GM21619 (cell line): ENCODE results near the gene SRD5A2.

Source experiments
- ATAC-seq: cut with Tn5 transposase; IDR thresholded peaks from one replicate; pipeline ENCODE4 v1.9.1; 2021; ENCODE audit not compliant: unreplicated experiment

The SRD5A2 gene

DNA sequence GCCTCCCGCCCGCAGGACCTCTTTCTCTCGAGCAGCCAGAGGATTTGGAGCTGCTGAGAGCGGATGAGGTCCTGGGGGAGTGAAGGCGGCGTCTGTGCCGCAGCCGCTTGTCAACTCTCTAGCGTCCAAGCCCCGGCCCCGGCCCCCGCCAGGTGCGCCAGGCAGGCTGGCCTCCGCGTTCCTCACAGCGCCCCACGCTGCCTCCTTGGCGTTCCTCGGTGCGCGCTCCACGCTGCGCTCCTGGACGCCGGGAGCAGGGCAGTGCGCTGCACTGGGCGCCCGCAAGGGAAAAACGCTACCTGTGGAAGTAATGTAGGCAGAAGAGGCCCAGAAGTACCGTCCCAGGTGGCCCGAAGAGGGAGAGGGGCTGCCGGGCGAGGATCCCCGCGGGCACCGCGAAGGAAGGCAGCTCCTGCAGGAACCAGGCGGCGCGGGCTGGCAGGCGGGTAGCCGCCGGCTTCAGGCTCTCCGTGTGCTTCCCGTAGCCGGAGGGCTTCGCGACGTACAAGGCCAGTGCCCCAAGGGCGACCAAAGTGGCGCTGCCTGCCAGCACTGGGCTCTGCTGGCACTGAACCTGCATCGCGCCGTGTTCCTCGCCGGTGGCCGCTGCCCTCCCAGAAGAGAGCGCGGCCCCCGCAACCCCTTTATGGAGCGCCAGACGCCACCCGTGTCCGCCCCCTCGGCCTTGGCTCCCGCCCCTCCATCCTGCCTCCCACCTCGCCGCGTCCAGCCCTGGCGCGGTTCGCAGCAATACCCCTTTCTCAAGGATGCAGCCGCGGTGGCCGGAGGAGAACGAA is at the start of gene SRD5A2:
Gene SRD5A2, minus strand, starts transcription at position 618 of the 797 bp plus-strand sequence. Its CDS starts 38 bp downstream, at position 580.
- no peak for ATAC-seq

DNA sequence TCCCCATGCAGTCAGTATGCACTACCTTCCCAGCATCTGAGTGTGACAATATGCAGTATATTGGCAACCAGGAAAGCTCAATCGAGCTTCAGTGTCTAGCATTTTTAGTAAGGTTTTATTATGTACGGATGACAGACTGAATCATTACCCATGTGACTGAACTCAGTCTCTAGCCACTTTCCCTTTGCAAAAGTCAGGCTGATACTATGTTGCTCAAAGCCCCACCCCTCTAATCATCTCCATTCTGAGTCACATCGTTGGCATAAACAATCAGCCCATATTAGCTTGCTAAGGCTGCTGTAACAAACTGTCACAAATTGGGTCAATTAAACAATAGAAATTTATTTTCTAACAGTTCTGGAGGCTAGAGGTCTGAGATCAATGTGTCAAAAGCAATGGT is 25.8 kb upstream of the SRD5A2 start:
- ATAC-seq, result no peak

DNA sequence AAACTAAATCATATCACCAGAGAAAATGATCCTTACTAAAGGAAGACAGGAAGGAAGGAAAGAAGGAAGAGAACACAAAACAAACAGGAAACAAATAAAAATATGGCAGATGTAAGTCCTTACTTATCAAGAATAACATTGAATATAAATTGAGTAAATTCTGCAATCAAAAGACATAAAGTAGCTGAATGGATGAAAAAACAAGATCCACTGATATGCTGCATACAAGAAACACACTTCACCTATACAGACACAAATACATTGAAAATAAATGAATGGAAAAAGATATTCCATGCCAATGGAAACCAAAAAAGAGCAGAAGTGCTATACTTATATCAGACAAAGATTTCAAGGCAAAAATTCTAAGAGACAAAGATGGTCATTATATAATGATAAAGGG is 18.0 kb upstream of the SRD5A2 start:
- no peak for ATAC-seq

DNA sequence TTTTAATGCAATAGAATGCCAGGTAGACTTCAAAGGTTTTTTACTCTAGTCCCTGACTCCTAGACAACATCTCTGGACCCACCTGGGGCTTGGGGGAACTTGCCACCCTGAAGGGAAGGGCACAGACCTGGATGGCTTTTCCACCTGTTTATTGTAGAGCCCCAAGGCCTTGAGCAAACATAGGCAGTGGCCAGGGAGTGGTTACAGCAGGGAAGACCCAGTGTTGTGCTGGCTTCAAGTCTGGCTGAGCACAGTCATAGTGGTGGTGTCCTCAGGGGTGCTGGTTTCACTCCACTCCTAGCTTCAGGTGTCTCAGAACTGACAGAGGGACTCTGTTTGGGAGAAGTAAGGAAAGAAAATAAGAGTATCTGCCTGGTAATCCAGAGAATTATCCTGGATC is 5.5 kb upstream of the SRD5A2 start:
- ATAC-seq, result no peak

- ATAC-seq, result no peak
Measured at GRCh38 chr2:31581124-31581795, 522 bp upstream of the SRD5A2 start.

DNA sequence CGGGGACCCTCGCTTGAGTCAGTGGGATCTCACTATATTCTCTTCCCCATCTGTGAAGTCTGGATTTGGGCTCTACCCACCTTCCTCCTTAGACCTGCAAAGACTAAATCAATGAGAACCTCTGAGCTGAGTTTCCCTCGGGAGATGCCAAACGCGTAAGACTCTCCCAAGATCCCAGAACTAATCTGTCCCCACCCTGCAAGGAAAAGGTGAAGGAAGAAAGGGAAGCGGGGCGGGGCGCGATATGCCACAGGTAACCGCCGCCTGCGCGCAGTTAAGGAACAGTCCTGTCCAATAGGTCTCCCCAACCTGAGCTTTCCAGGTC is 780 bp downstream of the SRD5A2 start:
- no peak for ATAC-seq

- no peak for ATAC-seq
Measured at GRCh38 chr2:31578316-31578715, 2.4 kb downstream of the SRD5A2 start.

GRCh38 chr2:31577143-31577542 is 3.6 kb downstream of the SRD5A2 start:
- ATAC-seq, result no peak

DNA sequence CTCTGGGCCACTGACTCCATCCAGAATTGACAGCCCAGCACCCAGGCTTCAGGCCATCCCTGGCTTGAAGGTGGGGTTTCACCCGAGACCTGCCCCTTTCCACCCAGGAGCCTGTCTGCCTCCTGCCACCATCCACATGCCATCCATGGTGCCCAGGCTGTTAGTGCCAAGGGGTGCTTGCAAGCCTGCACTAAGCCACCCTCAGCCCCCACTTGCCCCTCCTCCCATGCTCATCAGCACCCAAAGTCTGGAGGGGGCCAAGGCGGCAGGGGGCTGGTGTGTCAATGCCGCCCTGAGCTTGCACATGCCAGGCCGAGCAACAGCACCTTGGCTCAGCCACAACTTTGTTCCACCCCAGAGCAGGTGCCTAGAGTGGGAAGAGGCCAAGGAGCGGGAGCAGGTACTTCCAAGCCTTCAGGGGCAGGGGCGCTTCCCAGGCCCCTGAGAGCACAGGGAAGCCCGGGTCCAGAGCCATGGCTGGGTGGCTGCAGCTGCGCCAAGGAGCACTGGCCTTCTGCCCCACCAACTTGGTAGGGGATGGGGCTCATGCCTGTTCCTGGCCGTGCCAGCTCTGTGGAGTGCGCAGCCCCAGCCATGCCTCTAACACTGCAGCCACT is 12.0 kb downstream of the SRD5A2 start:
- ATAC-seq, result no peak

- no peak for ATAC-seq
Measured at GRCh38 chr2:31567679-31568078, 13.1 kb downstream of the SRD5A2 start.

GRCh38 chr2:31563273-31563839 is 17.4 kb downstream of the SRD5A2 start:
- ATAC-seq, result no peak

DNA sequence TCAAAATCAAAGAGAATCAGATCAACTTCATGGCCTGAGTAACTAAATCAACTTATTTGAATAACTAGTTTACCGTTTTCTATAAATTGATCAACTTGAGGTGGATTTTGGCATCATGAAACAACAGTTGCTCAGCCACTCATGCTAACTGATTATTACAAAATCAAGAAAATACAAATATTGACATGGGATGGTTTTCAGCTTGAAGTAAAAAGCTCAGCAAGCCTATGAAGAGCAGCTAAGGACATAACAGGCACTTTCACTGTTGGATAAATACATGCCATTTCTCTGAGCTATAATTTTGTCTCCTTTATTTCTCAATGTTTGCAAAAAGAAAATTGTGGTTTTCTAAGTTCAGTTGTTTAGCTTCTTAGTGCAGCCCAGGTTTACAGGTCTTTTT is 18.9 kb downstream of the SRD5A2 start:
- ATAC-seq, result no peak

DNA sequence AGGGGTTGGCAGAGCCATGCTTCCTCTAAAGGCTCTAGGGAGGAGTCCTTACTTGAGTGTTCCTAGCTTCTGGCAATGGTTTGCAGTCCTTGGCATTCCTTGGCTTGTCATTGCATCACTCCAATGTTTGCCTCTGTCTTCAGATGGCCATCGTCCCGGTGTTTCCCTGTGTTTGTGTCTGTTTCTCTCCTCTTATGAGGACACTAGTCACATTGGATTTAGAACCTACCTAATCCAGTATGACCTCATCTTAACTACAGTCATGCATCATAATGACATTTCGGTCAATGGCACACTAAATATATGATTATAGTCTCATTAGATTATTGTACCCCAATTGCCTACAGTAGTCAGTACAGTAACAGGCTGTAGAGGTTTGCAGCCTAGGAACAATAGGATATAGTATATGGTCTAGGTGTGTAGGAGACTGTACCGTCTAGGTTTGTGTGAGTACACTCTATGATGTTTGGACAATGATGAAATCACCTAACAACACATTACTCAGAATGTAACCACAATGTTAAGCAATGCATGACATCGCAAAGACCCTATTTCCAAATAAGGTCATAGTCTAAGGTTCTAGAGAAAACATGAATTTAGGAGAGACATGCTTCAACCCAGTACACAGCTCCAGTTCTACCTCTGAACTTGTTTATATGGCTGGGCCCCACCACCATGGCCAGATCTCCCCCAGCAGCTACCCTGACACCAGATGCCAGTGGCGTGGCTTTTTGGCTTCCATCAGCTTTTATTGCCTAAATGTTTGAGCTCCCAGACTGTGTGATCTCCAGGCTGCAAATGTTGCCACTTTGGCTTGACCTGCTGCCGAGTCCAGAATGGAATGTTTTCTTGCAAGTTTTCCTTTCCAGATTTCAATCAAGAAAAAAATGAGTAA is 22.1 kb downstream of the SRD5A2 start:
- ATAC-seq, result no peak

DNA sequence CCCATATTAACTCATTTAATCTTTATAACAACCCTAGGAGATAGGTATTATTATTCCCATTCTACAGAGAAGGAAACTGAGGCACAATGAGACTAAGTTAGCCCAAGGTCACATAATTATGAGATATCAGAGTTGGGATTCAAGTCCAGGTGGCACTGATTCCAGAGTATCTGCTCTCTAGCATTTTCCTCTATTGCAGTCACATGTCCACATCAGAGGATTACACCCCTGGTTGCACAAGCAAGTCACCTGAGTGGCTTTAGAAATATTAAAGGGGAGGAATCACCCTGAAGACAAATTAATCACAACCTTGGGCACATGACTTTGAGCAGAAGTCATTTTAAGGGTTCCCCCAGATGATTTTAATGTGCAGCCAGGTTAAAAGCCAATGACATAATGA is 23.8 kb downstream of the SRD5A2 start:
- no peak for ATAC-seq

DNA sequence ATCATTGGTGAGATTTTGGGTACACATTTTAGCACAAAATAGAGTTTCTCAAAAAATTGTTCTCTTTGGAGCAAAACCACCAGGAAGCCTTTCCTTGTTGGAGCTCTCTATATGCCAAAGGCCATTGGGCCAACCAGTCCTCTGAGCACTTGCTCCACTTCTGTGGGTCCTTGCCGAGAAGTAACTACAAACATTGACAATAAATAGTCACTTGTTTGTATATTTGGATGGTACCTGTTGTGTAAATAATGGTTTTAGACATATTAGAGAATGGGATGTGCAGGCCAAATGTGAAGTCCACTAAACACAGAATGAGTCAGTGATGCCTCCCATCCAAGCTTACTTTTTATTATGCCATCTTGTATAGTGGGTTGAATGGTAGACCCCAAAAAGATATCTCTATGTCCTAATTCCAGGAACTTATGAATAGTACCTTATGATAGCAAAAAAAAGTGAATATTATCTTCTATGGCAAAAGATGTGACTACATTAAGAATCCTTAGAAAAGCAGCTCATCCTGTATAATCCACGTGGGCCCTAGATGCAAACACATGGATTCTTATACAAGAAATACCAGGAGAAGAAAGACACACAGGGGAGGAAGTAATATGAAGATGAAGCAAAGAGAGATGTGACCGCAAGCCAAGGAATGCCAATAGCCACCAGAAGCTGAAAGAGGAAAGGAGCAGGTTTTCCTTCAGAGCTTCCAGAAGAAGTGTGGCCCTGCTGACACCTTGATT is 24.6 kb downstream of the SRD5A2 start:
- ATAC-seq, result no peak

DNA sequence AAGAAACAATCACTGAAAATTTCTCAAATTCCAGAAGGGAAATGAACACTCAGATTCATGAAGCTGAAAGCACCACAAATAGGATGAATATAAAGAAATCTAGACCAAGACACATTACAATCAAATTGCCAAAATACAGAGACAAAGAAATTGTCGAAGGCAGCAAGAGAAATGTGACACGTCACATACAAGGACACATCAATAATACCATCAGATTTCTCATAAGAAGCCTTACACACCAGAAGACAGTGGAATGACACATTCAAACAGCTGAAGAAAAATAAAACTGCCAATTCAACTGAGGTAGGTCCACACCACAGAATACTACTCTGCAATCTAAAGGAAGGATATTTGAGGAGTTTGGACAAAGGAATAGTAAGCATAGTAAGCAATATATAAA is 27.4 kb downstream of the SRD5A2 start:
- no peak for ATAC-seq

DNA sequence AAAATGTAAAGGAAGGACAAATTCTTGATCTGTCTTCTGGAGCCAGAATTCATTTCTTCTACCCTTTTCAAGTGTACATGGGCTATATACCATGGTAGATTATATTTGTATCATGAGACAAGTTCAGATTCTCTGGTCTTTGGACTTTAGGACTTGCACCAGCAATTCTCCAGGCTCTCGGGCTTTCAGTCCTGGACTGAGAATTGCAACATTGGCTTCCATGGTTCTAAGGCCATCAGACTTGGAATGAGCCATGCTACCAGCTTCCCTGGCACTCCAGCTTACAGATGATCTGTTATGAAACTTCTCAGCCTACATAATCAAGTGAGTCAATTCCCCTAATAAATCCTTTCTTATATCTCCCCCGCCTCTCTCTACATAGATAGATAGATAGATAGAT is 33.3 kb downstream of the SRD5A2 start:
- no peak for ATAC-seq

DNA sequence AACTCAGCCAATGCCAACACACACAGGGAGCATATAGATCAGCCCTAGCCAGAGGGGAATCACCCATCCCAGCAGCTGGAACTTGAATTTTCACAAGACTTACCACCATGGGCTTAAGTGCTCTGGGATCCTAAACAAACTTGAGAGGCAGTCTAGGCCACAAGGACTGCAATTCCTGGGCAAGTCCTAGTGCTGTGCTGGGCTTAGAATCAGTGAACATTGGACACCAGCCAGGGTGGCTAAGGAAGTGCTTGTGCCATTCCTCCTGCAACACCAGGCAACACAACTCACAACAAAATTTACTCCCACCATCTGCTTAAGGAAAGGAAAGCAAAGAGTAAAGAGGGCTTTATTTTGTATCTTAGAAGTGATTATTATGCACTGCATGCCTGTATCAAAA is 38.9 kb downstream of the SRD5A2 start:
- no peak for ATAC-seq

- no peak for ATAC-seq
Measured at GRCh38 chr2:31539505-31539904, 41.2 kb downstream of the SRD5A2 start.

GRCh38 chr2:31535768-31536167 is 45.0 kb downstream of the SRD5A2 start:
- no peak for ATAC-seq
